GM18499 (cell line): ENCODE measurements around the gene FLOT2.
"Not testable (repeated sequence)": the region's sequence is repeated elsewhere in the genome, so short reads cannot be mapped to it uniquely, and the experiment has no call there.

ENCODE experiments used
- ATAC-seq: cut with Tn5 transposase; IDR thresholded peaks from one replicate; pipeline ENCODE4 v1.9.1; 2021; ENCODE audit warnings: moderate number of reproducible peaks; ENCODE audit not compliant: insufficient read depth, unreplicated experiment

FLOT2 gene

DNA sequence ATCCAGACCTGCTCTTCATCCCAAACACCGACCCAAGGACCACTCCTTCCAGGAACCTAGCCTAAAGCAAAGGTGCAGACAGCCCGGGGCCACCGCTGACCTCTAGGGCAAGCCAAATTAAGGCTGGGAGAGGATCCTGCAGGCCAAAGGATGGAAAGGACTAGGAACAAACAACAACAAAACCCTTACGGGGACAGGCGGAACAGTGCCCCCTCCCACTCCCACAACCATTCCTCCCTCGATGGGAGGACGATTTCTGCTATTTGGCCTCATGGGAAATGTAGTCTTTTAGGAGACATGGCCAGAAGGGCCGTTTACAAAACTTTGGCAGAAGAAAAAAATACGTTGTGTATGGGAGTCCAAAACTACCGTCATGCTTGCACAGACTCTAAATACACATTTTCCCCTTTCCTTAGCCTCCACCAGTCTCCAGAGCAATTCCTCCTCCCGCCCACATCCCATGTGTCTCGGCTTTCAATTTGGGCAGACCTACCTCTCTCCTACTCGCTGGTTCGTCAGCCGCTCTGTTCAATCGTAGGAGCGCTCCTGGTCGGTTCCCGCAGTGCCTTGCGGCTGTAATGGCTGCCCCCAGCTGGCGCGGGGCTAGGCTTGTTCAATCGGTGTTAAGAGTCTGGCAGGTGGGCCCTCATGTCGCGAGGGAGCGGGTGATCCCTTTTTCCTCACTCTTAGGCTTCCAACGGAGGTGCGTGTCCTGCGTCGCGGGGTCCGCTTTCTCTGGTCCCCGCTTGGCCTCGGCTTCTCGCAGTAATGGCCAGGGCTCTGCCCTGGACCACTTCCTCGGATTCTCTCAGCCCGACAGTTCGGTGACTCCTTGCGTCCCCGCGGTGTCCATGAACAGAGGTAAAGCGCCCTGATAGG lies 42.8 kb downstream of the FLOT2 start, which contains the start of gene ERAL1:
ERAL1 (plus strand) TSS at position 560 of the 879 bp plus-strand sequence; CDS start at position 579, 19 bp downstream.
- ATAC-seq = no peak

DNA sequence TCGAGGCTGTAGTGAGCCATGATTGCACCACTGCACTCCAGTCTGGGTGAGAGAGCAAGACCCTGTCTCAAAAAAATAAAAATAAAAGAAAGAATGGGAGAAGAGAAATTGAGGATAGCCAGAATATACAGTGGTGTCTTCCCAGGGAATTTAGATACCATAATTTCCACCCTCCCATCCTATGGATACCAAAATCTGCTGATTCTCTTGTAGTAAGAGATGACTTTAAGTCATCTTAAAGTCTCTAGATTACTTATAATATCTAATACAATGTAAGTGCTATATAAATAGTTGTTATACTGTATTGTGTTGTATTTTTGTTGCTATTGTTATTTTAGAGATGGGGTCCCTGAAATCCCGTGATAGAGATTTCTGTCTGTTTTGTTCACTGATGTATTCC lies 44.2 kb downstream of the FLOT2 start:
- no peak for ATAC-seq

- no peak for ATAC-seq
These were observed 48.3 kb downstream of the FLOT2 start for GRCh38 chr17:28849281-28849680.

GRCh38 chr17:28848667-28849066 lies 48.9 kb downstream of the FLOT2 start:
- ATAC-seq = not testable (repeated sequence)

DNA sequence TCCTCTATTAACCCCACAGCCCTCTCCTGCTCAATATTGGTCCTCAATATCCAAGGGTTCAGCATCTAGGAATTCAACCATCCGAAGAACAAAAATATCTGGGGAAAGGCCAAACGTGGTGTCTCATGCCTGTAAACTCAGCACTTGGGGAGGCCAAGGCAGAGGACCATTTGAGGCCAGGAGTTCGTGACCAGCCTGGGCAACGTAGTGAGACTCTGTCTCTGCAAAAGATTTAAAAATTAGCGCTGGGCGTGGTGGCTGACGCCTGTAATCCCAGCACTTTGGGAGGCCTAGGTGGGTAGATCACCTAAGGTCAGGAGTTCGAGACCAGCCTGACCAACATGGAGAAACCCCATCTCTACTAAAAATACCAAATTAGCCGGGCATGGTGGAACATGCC lies 50.8 kb downstream of the FLOT2 start:
- ATAC-seq = not testable (repeated sequence)

DNA sequence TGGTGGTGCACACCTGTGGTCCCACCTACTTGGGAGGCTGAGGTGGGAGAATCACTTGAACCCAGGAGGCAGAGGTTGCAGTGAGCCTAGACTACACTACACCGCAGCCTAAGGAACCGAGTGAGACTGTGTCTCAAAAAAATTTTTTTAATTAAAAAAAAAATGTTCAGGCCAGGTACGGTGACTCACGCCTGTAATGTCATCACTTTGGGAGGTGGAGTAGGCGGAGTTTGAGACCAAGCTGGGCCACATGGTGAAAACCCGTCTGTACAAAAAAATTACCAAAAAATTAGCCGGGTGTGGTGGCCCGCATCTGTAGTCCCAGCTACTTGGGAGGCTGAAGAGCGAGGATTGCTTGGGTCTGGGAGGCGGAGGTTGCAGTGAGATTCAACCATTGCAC lies 51.3 kb downstream of the FLOT2 start:
- ATAC-seq = no peak

DNA sequence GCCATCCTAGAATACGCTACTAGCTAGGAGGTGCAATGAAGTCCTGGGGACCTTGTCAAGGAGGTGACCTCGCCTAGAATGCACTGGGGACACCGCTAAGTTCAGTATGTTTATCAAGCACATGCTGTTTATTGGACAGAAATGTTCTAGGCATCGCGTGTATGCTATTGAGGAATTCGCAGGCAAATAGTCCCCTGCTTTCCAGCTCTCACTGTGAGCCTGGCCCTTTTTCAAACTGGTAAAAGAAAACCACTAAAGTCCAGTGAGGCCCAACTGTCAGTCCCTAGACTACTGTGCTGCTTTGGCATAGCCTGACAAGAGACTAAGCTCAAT lies 53.8 kb downstream of the FLOT2 start:
- no peak for ATAC-seq

DNA sequence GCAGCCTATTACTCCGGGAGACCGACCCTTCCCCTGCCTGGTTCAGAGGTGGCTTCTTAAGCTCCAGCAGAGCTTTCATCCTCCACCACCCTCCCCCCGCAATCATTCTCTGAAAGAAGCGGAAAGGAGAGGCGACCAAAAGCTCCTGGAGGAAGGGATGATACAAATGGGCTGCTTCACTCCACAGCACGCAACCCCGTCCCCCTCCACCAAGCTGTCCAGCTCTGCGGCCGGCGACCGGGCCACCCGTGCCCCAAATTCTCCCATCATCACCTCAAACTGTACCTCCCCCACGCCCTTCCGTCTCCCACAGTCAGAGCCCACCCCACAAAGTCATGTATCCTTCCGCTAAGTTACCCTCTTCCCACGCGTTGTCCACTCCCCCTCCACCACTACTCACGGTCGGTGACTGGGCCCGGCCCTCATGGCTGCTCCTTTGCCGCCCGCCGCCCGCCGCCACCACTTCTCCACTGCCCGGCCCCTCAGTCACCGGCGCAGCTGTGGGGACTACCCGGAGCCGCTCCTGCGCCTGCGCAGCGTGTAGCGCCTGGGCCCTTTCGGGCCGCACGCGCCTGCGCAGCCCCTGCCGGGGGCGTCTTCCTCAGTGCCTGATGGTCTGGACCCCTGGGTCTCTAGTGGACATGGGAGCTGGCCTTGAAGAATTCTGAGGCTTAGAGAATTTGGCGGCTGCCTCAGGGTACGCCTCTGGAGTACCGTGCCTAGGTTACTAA lies 55.1 kb downstream of the FLOT2 start, which contains the start of gene FAM222B:
FAM222B (minus strand) TSS at position 509 of the 731 bp plus-strand sequence. CDS start 76,123 bp downstream, outside the sequence.
- no peak for ATAC-seq

- no peak for ATAC-seq
These were observed 55.6 kb downstream of the FLOT2 start for GRCh38 chr17:28841901-28842281.

GRCh38 chr17:28839221-28839620 lies 58.3 kb downstream of the FLOT2 start:
- ATAC-seq = no peak

- not testable (repeated sequence) for ATAC-seq
These were observed 61.0 kb downstream of the FLOT2 start for GRCh38 chr17:28836541-28836940.

DNA sequence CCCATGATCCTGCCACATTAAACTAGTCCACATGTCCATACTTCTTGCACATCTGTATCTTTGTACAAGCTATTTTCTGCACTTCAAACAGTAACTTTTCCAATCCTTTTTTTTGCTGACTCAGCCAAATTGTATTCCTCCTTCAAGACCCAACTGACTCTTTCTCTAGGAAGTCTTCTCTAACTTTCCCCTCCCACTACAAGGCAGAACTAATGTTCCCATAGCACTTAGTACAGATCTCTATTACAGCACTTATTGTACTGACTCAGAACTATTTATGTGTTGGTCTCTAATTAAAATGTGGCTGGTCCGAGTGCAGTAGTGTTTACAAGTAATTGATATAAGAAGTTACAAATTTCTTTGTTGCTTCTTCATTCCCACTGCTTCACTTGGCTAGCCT lies 63.1 kb downstream of the FLOT2 start:
- no peak for ATAC-seq
